HFFc6 (cell line): ENCODE data around the gene ADGRB3. TPM values are rescaled to one million over a fixed set of nuclear protein-coding genes. Genes with fewer than 3 reads are reported as not detected.

Experiments
- DNase-seq: peaks from one replicate; pipeline ENCODE4 v3.0.0-alpha.2; 2018
- H3K27ac Mint-ChIP-seq: 2 replicates; pipeline ENCODE4 v1.8.0; 2020; ENCODE audit warnings: mild to moderate bottlenecking, mixed read lengths
- H3K27me3 Mint-ChIP-seq: 2 replicates; pipeline ENCODE4 v1.8.0; 2021; ENCODE audit warnings: mild to moderate bottlenecking, moderate library complexity, mixed read lengths; ENCODE audit not compliant: insufficient read depth
- H3K36me3 Mint-ChIP-seq: 2 replicates; pipeline ENCODE4 v1.8.0; 2021; ENCODE audit warnings: low read depth, mixed read lengths
- H3K4me1 Mint-ChIP-seq: 2 replicates; pipeline ENCODE4 v1.8.0; 2020; ENCODE audit warnings: low read depth, mixed read lengths
- H3K4me3 Mint-ChIP-seq: 2 replicates; pipeline ENCODE4 v1.8.0; 2020; ENCODE audit warnings: mild to moderate bottlenecking, moderate library complexity, mixed read lengths
- H3K9me3 Mint-ChIP-seq: 2 replicates; pipeline ENCODE4 v1.8.0; 2020; ENCODE audit warnings: mild to moderate bottlenecking, mixed read lengths
- CTCF ChIP-seq: fragments of 200-600 bp; sonication (generic); IDR thresholded peaks from 2 replicates; pipeline ENCODE4 v1.5.0; 2021; ENCODE audit warnings: antibody characterized with exemption, mild to moderate bottlenecking
- total RNA-seq, 6 experiments: library from RNA; stranded (reverse); fragmentation: NEBNext Ultra II Directional; extraction: Animal tissue kit (Norgen Biotek cat#: 25700); gene quantifications; 2 replicates in 1 of 6; 3 replicates in 5 of 6; pipeline ENCODE4 v1.2.3, GENCODE V29; 2021

The ADGRB3 gene
- total RNA-seq, 6 experiments from 2014 or later, result 0.05 to 0.07 (median 0.05) TPM; not detected in 3

- H3K4me3 Mint-ChIP-seq, result no peak overlapping the region
- no peaks in the 10 kb centered on the region; the same call in 1 of the 2 replicates for H3K9me3 Mint-ChIP-seq
- DNase-seq, result no peak
- no peak for TF ChIP-seq CTCF
- peaks cover 2% of the 10 kb centered on the region for H3K27me3 Mint-ChIP-seq
- no peak overlapping the region for H3K27ac Mint-ChIP-seq
- H3K36me3 Mint-ChIP-seq, result no peaks in the 10 kb centered on the region
- no peaks in the 10 kb centered on the region for H3K4me1 Mint-ChIP-seq
Observed at GRCh38 chr6:68642977-68643376, 7.9 kb downstream of the ADGRB3 start.

GRCh38 chr6:68649669-68650068 is 14.6 kb downstream of the ADGRB3 start:
- Mint-ChIP-seq H3K36me3 (no peaks in the 10 kb centered on the region), H3K27me3 (no peaks in the 10 kb centered on the region; the same call in 1 of the 2 replicates), H3K4me1 (no peaks in the 10 kb centered on the region), H3K9me3 (no peaks in the 10 kb centered on the region; the same call in 1 of the 2 replicates), H3K27ac (no peak overlapping the region), H3K4me3 (no peak overlapping the region)
- DNase-seq, result no peak
- TF ChIP-seq CTCF, result no peak

GRCh38 chr6:68650142-68650541 is 15.1 kb downstream of the ADGRB3 start:
- H3K36me3 Mint-ChIP-seq, result no peaks in the 10 kb centered on the region
- no peaks in the 10 kb centered on the region for H3K4me1 Mint-ChIP-seq
- no peak overlapping the region for H3K4me3 Mint-ChIP-seq
- H3K9me3 Mint-ChIP-seq, result no peaks in the 10 kb centered on the region; the same call in 1 of the 2 replicates
- DNase-seq, result no peak
- TF ChIP-seq CTCF, result no peak
- no peaks in the 10 kb centered on the region; the same call in 1 of the 2 replicates for H3K27me3 Mint-ChIP-seq
- no peak overlapping the region for H3K27ac Mint-ChIP-seq

- no peaks in the 10 kb centered on the region for H3K4me1 Mint-ChIP-seq
- no peak overlapping the region for H3K27ac Mint-ChIP-seq
- no peaks in the 10 kb centered on the region; the same call in 1 of the 2 replicates for H3K9me3 Mint-ChIP-seq
- no peak for TF ChIP-seq CTCF
- no peak for DNase-seq
- no peak overlapping the region for H3K4me3 Mint-ChIP-seq
- H3K27me3 Mint-ChIP-seq, result no peaks in the 10 kb centered on the region; the same call in 1 of the 2 replicates
- no peaks in the 10 kb centered on the region for H3K36me3 Mint-ChIP-seq
Observed at GRCh38 chr6:68651011-68651985, 16.2 kb downstream of the ADGRB3 start.

- Mint-ChIP-seq H3K9me3 (no peaks in the 10 kb centered on the region; the same call in 1 of the 2 replicates), H3K27ac (no peak overlapping the region), H3K4me1 (no peaks in the 10 kb centered on the region), H3K36me3 (no peaks in the 10 kb centered on the region), H3K4me3 (no peak overlapping the region), H3K27me3 (no peaks in the 10 kb centered on the region; the same call in 1 of the 2 replicates)
- DNase-seq, result no peak
- no peak for TF ChIP-seq CTCF
Observed at GRCh38 chr6:68652117-68652536, 17.0 kb downstream of the ADGRB3 start.
